ENCODE data around the gene DHX40. TPM values are rescaled to one million over a fixed set of nuclear protein-coding genes. Genes with fewer than 3 reads are reported as not detected.
A peak's percentile ranks its signal among the peaks of the same experiment; 100 is the strongest.
"Not testable (repeated sequence)": the region's sequence is repeated elsewhere in the genome, so short reads cannot be mapped to it uniquely, and the experiment has no call there.

The DHX40 gene
- total RNA-seq, 2 experiments from 2014 or later, result 28.6 to 32.8 TPM

GRCh38 chr17:59558953-59559352 lies 6.5 kb upstream of the DHX40 start:
- intact Hi-C loops (cut with micrococcal nuclease; ENCODE audit: unreplicated experiment), result no loop called here

GRCh38 chr17:59561042-59561441 lies 4.4 kb upstream of the DHX40 start:
- no peak overlapping the region for H3K4me2 ChIP-seq (ENCODE audit: low read length)
- H3K36me3 ChIP-seq (ENCODE audit: insufficient read depth, low read length), result no peaks in the 10 kb centered on the region
- H3K27ac ChIP-seq (ENCODE audit: low read depth, low read length, poor library complexity, severe bottlenecking), result no peak overlapping the region
- peak overlapping the region; percentile 21; the same call in 1 of the 2 replicates for H2AFZ ChIP-seq (ENCODE audit: low read length)
- H3K79me2 ChIP-seq (ENCODE audit: insufficient read depth, low read depth, low read length), result peaks cover 6% of the 10 kb centered on the region
- POLR2A ChIA-PET, result no interaction called here
- CTCF ChIA-PET (ENCODE audit: unreplicated experiment), result no interaction called here
- DNase-seq (ENCODE audit: low spot score), result peak; percentile 52
- no peaks in the 10 kb centered on the region for H4K20me1 ChIP-seq (ENCODE audit: insufficient read depth, low read length)
- BruUV-seq (replicated peaks), result no TSS peak
- intact Hi-C loops (cut with micrococcal nuclease; ENCODE audit: unreplicated experiment), result no loop called here
- peaks cover 4% of the 10 kb centered on the region for H3K4me1 ChIP-seq (ENCODE audit: insufficient read depth, low read length, poor library complexity, severe bottlenecking)
- H3K9me2 ChIP-seq (ENCODE audit: insufficient read depth, low read length), result no peaks in the 10 kb centered on the region
- TF ChIP-seq CTCF (conservative IDR thresholded peaks at IDR 0.05; ENCODE audit: low read length), result peak; percentile 67
- TF ChIP-seq EZH2phosphoT487 (IDR thresholded peaks at IDR 0.05; ENCODE audit: borderline replicate concordance, low read depth, low read length), result no peak
- H3K9me3 ChIP-seq (ENCODE audit: low read length), result peaks cover 7% of the 10 kb centered on the region; the same call in 1 of the 2 replicates
- H3K4me3 ChIP-seq (ENCODE audit: low read depth, low read length, poor library complexity, severe bottlenecking), result no peak overlapping the region

More at GRCh38 chr17:59558953-59559352, 6.5 kb upstream of the DHX40 start:
- POLR2A ChIA-PET, result interaction anchor here (0.5 kb wide), 1 partner anchor 617 kb away, joined by 4 read pairs; no protein-coding TSS in a partner anchor
- H3K9me2 ChIP-seq (ENCODE audit: insufficient read depth, low read length), result no peaks in the 10 kb centered on the region
- no peaks in the 10 kb centered on the region for H3K4me1 ChIP-seq (ENCODE audit: insufficient read depth, low read length, poor library complexity, severe bottlenecking)
- DNase-seq (ENCODE audit: low spot score), result no peak
- H2AFZ ChIP-seq (ENCODE audit: low read length), result no peak overlapping the region
- BruUV-seq (replicated peaks), result no TSS peak
- no peak overlapping the region for H3K27ac ChIP-seq (ENCODE audit: low read depth, low read length, poor library complexity, severe bottlenecking)
- TF ChIP-seq EZH2phosphoT487 (IDR thresholded peaks at IDR 0.05; ENCODE audit: borderline replicate concordance, low read depth, low read length) (no peak), CTCF (conservative IDR thresholded peaks at IDR 0.05; ENCODE audit: low read length) (peak; percentile 56)
- H4K20me1 ChIP-seq (ENCODE audit: insufficient read depth, low read length), result no peaks in the 10 kb centered on the region
- CTCF ChIA-PET (ENCODE audit: unreplicated experiment), result no interaction called here
- no peak overlapping the region for H3K4me3 ChIP-seq (ENCODE audit: low read depth, low read length, poor library complexity, severe bottlenecking)
- no peaks in the 10 kb centered on the region for H3K79me2 ChIP-seq (ENCODE audit: insufficient read depth, low read depth, low read length)
- no peaks in the 10 kb centered on the region for H3K9me3 ChIP-seq (ENCODE audit: low read length)
- H3K36me3 ChIP-seq (ENCODE audit: insufficient read depth, low read length), result no peaks in the 10 kb centered on the region
- no peak overlapping the region for H3K4me2 ChIP-seq (ENCODE audit: low read length)

- H3K36me3 ChIP-seq (ENCODE audit: insufficient read depth, low read length), result peaks cover 7% of the 10 kb centered on the region; the same call in 1 of the 2 replicates
- H3K4me1 ChIP-seq (ENCODE audit: insufficient read depth, low read length, poor library complexity, severe bottlenecking), result peaks cover 14% of the 10 kb centered on the region
- peak overlapping the region; percentile 94 for H2AFZ ChIP-seq (ENCODE audit: low read length)
- DNase-seq (ENCODE audit: low spot score), result peak; percentile 76
- peaks cover 17% of the 10 kb centered on the region for H3K79me2 ChIP-seq (ENCODE audit: insufficient read depth, low read depth, low read length)
- H3K27ac ChIP-seq (ENCODE audit: low read depth, low read length, poor library complexity, severe bottlenecking), result peak overlapping the region; percentile 33
- peak overlapping the region; percentile 94 for H3K4me3 ChIP-seq (ENCODE audit: low read depth, low read length, poor library complexity, severe bottlenecking)
- TF ChIP-seq CTCF (conservative IDR thresholded peaks at IDR 0.05; ENCODE audit: low read length), result no peak
- POLR2A ChIA-PET, result interaction anchor here (0.6 kb wide), 1 partner anchor 117 kb away, joined by 3 read pairs; no protein-coding TSS in a partner anchor
- intact Hi-C loops (cut with micrococcal nuclease; ENCODE audit: unreplicated experiment), result loop anchor here (1.0 kb wide), 1 partner anchor 53 kb away; the partner anchor contains the start of gene CLTC
- H3K9me2 ChIP-seq (ENCODE audit: insufficient read depth, low read length), result no peaks in the 10 kb centered on the region
- H4K20me1 ChIP-seq (ENCODE audit: insufficient read depth, low read length), result no peaks in the 10 kb centered on the region
- H3K9me3 ChIP-seq (ENCODE audit: low read length), result peaks cover 7% of the 10 kb centered on the region; the same call in 1 of the 2 replicates
- CTCF ChIA-PET (ENCODE audit: unreplicated experiment), result no interaction called here
- no TSS peak for BruUV-seq (replicated peaks)
- peak overlapping the region; percentile 68 for H3K4me2 ChIP-seq (ENCODE audit: low read length)
Observed at GRCh38 chr17:59565959-59566324, 532 bp downstream of the DHX40 start.

GRCh38 chr17:59569151-59569550 lies 3.7 kb downstream of the DHX40 start:
- H3K9me3 ChIP-seq (ENCODE audit: low read length); H3K4me3 ChIP-seq (ENCODE audit: low read depth, low read length, poor library complexity, severe bottlenecking); DNase-seq (ENCODE audit: low spot score); H3K9me2 ChIP-seq (ENCODE audit: insufficient read depth, low read length); BruUV-seq (replicated peaks); POLR2A ChIA-PET; CTCF ChIA-PET (ENCODE audit: unreplicated experiment); intact Hi-C loops (cut with micrococcal nuclease; ENCODE audit: unreplicated experiment); H4K20me1 ChIP-seq (ENCODE audit: insufficient read depth, low read length); H3K4me2 ChIP-seq (ENCODE audit: low read length); H2AFZ ChIP-seq (ENCODE audit: low read length); H3K27ac ChIP-seq (ENCODE audit: low read depth, low read length, poor library complexity, severe bottlenecking): not testable (repeated sequence)
- H3K79me2 ChIP-seq (ENCODE audit: insufficient read depth, low read depth, low read length), result peaks cover 17% of the 10 kb centered on the region
- H3K36me3 ChIP-seq (ENCODE audit: insufficient read depth, low read length), result peaks cover 19% of the 10 kb centered on the region
- peaks cover 14% of the 10 kb centered on the region for H3K4me1 ChIP-seq (ENCODE audit: insufficient read depth, low read length, poor library complexity, severe bottlenecking)

Data from OCI-LY7 (cell line).